Pons (tissue), 1 donor: ENCODE results near the gene CDK5R1.
"Not testable (repeated sequence)": the region's sequence is repeated elsewhere in the genome, so short reads cannot be mapped to it uniquely, and the experiment has no call there.

Experiments
- DNase-seq: peaks from one replicate; pipeline ENCODE4 v3.0.0-alpha.2; 2016; ENCODE audit warnings: low spot score

Gene CDK5R1

DNA sequence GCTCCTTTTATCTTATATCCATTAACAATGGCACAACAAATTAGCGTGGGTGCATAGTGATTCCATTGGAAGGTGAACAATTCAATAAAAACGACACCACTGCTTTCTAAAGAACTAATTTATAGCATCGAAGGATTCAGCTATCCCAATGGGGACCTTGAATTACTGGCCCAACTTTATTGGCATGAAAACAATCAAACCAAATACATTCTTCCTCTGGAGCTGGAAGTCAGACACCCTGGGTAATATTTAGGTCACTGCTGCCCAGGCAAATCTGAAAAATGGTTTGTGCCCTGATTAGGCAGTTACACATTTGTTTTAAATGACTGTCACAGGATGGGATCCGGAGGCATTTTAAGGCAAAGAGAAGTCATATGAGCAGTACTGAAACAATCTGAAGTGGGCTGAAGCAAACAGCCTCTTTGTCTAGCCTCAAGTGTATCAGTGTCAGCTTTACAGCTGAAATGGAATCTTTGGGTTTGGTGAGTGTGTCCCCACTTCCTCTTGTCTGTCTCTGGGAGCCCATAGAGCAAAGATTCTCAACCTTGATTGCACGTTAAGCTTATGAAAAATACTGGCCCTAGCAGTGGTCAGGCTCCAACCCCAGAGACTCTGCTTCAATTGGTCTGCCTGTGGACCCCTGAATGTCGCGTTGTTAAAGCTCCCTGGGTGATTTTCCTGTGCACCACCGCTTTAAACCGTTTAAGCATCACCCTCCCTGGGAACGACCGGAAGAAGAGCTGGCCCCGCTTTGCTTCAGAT is 30.3 kb downstream of the CDK5R1 start:
- no peak for DNase-seq

- DNase-seq, result no peak
Observed at GRCh38 chr17:32517982-32518381, 31.2 kb downstream of the CDK5R1 start.

DNA sequence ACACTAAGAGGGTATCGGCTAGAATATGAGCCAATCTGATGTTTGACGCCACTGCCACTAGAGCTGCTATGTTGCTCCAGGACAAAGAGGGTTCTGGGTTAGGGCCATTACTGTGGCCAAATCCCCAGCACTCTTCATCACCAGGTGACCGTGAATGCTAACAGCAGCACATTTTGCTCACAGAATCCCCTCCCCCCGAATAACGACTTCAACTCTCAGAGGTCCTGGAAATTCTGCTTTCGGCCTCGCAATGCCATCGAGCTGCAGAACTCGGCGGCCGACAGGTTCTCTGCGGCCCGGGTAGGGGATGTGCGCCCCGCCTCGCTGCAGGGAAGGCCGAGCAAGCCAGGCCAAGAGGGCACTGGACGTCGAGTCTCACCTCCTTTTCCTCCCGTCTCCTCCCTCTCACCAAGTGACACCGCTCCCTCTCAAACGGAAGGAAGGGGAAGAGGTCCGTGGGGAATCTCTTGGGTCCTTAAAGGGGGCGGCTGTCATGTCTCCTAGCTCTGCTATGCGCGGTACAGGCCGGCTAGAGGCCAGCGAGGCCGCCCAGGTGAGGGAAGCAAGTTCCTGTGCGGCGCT is 31.9 kb downstream of the CDK5R1 start:
- no peak for DNase-seq

- no peak for DNase-seq
Observed at GRCh38 chr17:32519228-32520103, 32.7 kb downstream of the CDK5R1 start.

DNA sequence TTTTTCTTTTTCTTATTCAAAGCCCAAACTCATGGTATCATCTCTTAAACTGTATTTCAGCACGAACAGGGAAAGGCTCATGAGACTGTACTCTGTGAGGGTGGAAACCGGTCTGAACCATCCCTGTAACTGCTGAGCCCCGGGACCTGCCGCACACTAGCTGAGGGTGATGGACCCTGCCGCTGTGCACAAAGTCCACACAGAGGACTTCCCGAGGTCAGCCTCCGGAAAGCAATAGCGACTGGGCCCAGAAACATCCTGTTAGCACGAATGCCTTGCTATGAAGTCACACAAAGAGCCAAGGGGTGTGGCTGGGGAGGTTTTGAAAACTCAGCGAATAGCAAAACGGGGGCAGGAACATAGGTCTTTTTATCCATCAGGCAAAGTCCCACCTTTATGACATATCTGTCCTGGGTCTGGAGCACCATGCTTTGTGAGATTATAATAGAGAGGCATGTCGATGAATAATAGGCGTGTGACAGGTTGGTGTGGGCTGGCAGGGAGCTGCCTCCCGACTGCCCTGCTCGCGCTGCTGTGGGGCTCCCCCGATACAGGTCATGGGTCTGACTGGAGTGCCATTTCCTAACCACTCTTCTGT is 33.4 kb downstream of the CDK5R1 start:
- DNase-seq, result no peak

GRCh38 chr17:32520737-32521404 is 34.1 kb downstream of the CDK5R1 start:
- DNase-seq, result no peak

DNA sequence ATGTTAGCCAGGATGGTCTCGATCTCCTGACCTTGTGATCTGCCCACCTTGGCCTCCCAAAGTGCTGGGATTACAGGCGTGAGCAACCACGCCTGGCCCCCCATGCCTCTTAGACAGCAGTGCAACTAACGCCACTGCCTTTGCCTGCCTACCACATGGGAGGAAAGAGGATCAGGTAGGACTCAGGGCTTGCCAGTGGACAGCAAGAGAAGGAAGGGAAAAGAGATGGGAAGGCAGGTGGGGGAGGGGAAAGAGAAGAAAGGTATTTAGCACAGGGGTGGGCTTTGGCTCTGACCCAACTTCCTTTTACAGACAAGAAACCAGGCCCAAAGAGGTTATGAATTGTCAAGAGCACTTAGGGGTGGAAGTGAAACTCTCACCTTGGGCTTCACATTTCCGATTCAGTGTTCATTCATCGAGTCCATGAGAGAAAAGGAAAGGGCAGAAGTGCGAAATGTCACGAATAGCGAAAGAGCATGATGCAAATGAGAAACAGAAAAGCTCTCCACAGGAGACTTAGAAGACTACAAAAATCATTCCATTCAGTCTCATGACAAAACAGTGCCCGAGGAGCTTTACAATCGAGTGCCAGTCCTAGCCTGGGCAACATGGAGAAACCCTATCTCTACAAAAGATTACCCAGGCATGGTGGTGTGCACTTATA is 36.4 kb downstream of the CDK5R1 start:
- DNase-seq, result no peak

GRCh38 chr17:32523827-32524552 is 37.2 kb downstream of the CDK5R1 start:
- no peak for DNase-seq

GRCh38 chr17:32524553-32524880 is 37.7 kb downstream of the CDK5R1 start:
- DNase-seq, result not testable (repeated sequence)

DNA sequence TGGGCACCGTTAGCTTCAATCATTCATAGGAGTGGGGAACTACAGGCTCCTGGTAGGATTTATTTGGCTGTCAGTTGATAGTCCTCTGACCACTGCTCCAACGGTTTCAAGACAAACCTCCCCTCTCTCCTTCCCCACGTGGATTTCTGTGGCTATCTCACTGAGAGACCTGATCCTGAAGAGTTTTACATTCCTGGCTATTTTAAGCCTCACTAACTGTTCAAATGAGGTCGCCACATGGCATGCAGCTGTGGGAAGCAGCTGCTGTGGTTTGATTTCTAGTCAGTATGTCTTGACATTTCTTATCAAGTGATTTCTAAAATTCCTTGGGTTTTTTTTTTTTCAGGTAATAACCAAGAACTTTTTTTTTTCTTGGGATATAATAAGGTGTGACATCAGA is 38.3 kb downstream of the CDK5R1 start:
- DNase-seq, result no peak

- no peak for DNase-seq
Observed at GRCh38 chr17:32527146-32527545, 40.4 kb downstream of the CDK5R1 start.

DNA sequence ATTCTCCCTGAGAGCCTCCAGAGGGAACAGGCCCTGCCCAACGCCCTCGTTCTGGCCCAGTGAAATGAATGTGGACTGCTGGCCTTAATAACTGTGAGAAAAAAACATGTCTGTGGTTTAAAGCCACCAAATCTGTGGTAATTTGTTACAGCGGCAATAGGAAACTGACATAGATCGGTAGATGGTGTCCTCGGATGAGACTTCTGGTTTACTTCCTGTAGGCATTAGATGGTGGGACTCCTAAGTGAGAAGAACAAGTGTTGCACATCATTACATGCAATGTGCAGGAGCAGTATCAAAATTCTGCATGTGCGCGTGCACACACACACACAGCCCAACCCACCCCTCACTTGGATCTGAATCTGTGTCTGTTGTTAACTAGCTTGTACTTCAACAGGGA is 42.0 kb downstream of the CDK5R1 start:
- no peak for DNase-seq

DNA sequence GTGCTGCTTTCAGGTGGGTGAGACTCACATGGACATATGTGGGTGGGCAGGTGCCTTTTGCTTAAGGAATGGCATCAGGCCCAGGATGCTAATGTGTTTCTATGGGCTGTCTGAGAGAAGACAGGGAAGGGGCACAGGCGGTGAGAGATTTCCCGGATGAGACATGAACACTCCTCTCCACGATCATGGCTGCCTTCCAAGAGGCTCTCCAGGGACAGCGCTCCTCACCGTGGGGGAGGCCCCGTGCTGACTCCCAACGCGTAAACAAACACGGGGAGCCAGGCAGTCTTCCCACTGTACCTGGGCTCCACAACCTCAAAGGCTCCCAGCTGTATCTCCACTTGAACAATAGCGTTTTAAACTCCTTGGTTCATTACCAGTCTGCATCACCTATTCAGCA is 42.8 kb downstream of the CDK5R1 start:
- no peak for DNase-seq

- no peak for DNase-seq
Observed at GRCh38 chr17:32533296-32533695, 46.5 kb downstream of the CDK5R1 start.

GRCh38 chr17:32536736-32537643 is 50.2 kb downstream of the CDK5R1 start:
- DNase-seq, result no peak
